ENCODE measurements around the gene LHX6.

- TF ChIP-seq, protein P1, sequence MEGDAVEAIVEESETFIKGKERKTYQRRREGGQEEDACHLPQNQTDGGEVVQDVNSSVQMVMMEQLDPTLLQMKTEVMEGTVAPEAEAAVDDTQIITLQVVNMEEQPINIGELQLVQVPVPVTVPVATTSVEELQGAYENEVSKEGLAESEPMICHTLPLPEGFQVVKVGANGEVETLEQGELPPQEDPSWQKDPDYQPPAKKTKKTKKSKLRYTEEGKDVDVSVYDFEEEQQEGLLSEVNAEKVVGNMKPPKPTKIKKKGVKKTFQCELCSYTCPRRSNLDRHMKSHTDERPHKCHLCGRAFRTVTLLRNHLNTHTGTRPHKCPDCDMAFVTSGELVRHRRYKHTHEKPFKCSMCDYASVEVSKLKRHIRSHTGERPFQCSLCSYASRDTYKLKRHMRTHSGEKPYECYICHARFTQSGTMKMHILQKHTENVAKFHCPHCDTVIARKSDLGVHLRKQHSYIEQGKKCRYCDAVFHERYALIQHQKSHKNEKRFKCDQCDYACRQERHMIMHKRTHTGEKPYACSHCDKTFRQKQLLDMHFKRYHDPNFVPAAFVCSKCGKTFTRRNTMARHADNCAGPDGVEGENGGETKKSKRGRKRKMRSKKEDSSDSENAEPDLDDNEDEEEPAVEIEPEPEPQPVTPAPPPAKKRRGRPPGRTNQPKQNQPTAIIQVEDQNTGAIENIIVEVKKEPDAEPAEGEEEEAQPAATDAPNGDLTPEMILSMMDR (IDR thresholded peaks at IDR 0.05; ENCODE audit: insufficient read depth, low read length): no peak
- TF ChIP-seq REST (IDR thresholded peaks at IDR 0.05; ENCODE audit: insufficient replicate concordance, low read depth): no peak
- TF ChIP-seq SPI1 (IDR thresholded peaks at IDR 0.05; ENCODE audit: borderline replicate concordance, low read depth): no peak
- no peak for TF ChIP-seq POLR2AphosphoS5 (IDR thresholded peaks at IDR 0.05; ENCODE audit: low read depth)
- no peak for TF ChIP-seq GABPA (IDR thresholded peaks at IDR 0.05; ENCODE audit: low read depth)
Measured at GRCh38 chr9:122204055-122204454, 24.7 kb downstream of the LHX6 start.
